Tibial nerve (tissue), 3 donors: ENCODE data around the gene NPHP4.

Experiments used
- POLR2A ChIP-seq, 2 donors: fragments of 450-650 bp; IDR thresholded peaks; one replicate each; pipeline ENCODE4 v1.6.1; 2017; ENCODE audit warnings: antibody characterized with exemption in 2 of 2, mild to moderate bottlenecking in 2 of 2, moderate library complexity in 2 of 2
- TF ChIP-seq, protein P1 (sequence below), 5 experiments: fragments of 200-600 bp in 3 of 5; fragments of 450-650 bp in 2 of 5; sonication (generic) in 3 of 5; IDR thresholded peaks; one replicate each; pipeline ENCODE4 v1.5.1; 2016 to 2019; ENCODE audit warnings: antibody characterized with exemption in 5 of 5, mild to moderate bottlenecking in 3 of 5, moderate library complexity in 2 of 5

DNA sequence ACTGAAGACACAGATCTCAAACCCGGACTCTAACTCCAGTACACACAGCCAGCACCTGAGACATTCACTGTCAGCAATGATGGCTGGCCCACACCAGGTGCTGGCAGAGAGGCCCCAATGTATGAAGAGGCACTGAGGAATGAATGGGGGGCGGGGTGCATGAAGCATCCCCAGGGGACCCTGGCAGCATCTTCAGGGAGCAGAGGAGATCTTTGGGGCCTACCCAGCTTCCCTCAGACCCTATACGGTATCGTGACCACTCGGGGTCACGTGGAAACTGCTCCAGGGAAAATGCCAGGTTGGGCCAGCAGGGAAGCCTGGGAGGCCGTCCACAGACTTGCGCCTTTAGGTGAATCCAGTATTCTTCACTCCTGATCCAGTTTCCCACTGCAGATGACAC is 84.3 kb downstream of the NPHP4 start:
- no peak for TF ChIP-seq POLR2A (IDR thresholded peaks at IDR 0.05)
- TF ChIP-seq, protein P1, sequence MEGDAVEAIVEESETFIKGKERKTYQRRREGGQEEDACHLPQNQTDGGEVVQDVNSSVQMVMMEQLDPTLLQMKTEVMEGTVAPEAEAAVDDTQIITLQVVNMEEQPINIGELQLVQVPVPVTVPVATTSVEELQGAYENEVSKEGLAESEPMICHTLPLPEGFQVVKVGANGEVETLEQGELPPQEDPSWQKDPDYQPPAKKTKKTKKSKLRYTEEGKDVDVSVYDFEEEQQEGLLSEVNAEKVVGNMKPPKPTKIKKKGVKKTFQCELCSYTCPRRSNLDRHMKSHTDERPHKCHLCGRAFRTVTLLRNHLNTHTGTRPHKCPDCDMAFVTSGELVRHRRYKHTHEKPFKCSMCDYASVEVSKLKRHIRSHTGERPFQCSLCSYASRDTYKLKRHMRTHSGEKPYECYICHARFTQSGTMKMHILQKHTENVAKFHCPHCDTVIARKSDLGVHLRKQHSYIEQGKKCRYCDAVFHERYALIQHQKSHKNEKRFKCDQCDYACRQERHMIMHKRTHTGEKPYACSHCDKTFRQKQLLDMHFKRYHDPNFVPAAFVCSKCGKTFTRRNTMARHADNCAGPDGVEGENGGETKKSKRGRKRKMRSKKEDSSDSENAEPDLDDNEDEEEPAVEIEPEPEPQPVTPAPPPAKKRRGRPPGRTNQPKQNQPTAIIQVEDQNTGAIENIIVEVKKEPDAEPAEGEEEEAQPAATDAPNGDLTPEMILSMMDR (IDR thresholded peaks at IDR 0.05), result no peak
